Thyroid gland (tissue), 4 donors: Measurements from ENCODE around the gene LAMC3. TPM values are rescaled to one million over a fixed set of nuclear protein-coding genes. Genes with fewer than 3 reads are reported as not detected.

ENCODE experiments used
- DNase-seq, 2 donors: peaks; one replicate each; pipeline ENCODE4 v3.0.0-alpha.2; 2019
- H3K27ac ChIP-seq, 3 donors: fragments of 200-600 bp; sonication (generic); 1 replicate in 2 of 3; 2 replicates in 1 of 3; pipeline ENCODE4 v1.5.1; 2016 to 2019; ENCODE audit warnings: mild to moderate bottlenecking in 1 of 3, moderate library complexity in 1 of 3
- H3K27me3 ChIP-seq: fragments of 200-600 bp; sonication (generic); one replicate; pipeline ENCODE4 v1.5.1; 2019
- H3K36me3 ChIP-seq, 2 donors: fragments of 200-600 bp; sonication (generic); one replicate each; pipeline ENCODE4 v1.5.1; 2016 to 2019
- H3K4me1 ChIP-seq, 2 donors: fragments of 200-600 bp; sonication (generic); one replicate each; pipeline ENCODE4 v1.5.1; 2017 to 2019
- H3K4me3 ChIP-seq, 3 donors: fragments of 200-600 bp; sonication (generic); replicated peaks in 1 of 3; 1 replicate in 2 of 3; 2 replicates in 1 of 3; pipeline ENCODE4 v1.5.1; 2016; ENCODE audit warnings: mild to moderate bottlenecking in 1 of 3
- H3K9me3 ChIP-seq: fragments of 200-600 bp; sonication (generic); one replicate; pipeline ENCODE4 v1.5.1; 2017
- CTCF ChIP-seq, 6 experiments: fragments of 200-600 bp in 3 of 6; fragments of 450-650 bp in 3 of 6; sonication (generic) in 3 of 6; IDR thresholded peaks; one replicate each; pipeline ENCODE4 v1.5.1; 2016 to 2019; ENCODE audit warnings: antibody characterized with exemption in 6 of 6, mild to moderate bottlenecking in 2 of 6, inconsistent platforms in 1 of 6, moderate library complexity in 1 of 6
- POLR2A ChIP-seq, 2 donors: fragments of 450-650 bp; IDR thresholded peaks; one replicate each; pipeline ENCODE4 v1.6.1; 2017; ENCODE audit warnings: antibody characterized with exemption in 2 of 2, mild to moderate bottlenecking in 2 of 2, moderate library complexity in 1 of 2
- WGBS, 2 donors: methylation state at CpG; one replicate each; pipeline ENCODE4 v1.1.5; 2017; 5-methylcytosine and 5-hydroxymethylcytosine counted together
- intact Hi-C: fragments of 100-400 bp; cut with DNase I; formaldehyde crosslinking; loops from one replicate; pipeline ENCODE4 v1.15.1; 2023
- total RNA-seq, 4 donors: library from RNA; depleted of rRNA; stranded (reverse); fragments of >200 nt; gene quantifications; one replicate each; pipeline ENCODE4 v1.2.3, GENCODE V29; 2016

Gene LAMC3
- total RNA-seq, 4 donors from 2014 or later, result 0.81 to 11.1 (median 3.2) TPM

GRCh38 chr9:131024978-131025868, 16.2 kb downstream of the LAMC3 start:
- Histone ChIP-seq H3K4me3 (no peak overlapping the region), H3K27me3 (no peaks in the 10 kb centered on the region), H3K36me3 (no peaks in the 10 kb centered on the region), H3K9me3 (no peaks in the 10 kb centered on the region), H3K27ac (no peak overlapping the region), H3K4me1 (no peaks in the 10 kb centered on the region)
- WGBS, 2 donors, result 86 to 88% methylated on average over 15 of the region's 15 CpGs
- no peak for DNase-seq
- intact Hi-C loops, result no loop called here
- TF ChIP-seq CTCF (IDR thresholded peaks at IDR 0.05), result no peak
- no peak for TF ChIP-seq POLR2A (IDR thresholded peaks at IDR 0.05)

GRCh38 chr9:131025953-131026858, 17.2 kb downstream of the LAMC3 start:
- 92 to 93% methylated on average over 24 to 28 of the region's 40 CpGs for WGBS, 2 donors
- Histone ChIP-seq H3K4me3 (no peak overlapping the region), H3K4me1 (no peaks in the 10 kb centered on the region), H3K27ac (no peak overlapping the region), H3K27me3 (no peaks in the 10 kb centered on the region), H3K36me3 (no peaks in the 10 kb centered on the region), H3K9me3 (no peaks in the 10 kb centered on the region)
- DNase-seq, result no peak
- TF ChIP-seq POLR2A (IDR thresholded peaks at IDR 0.05) (no peak), CTCF (IDR thresholded peaks at IDR 0.05) (no peak)
- intact Hi-C loops, result no loop called here

GRCh38 chr9:131027048-131027871, 18.3 kb downstream of the LAMC3 start:
- WGBS, 2 donors, result 95% methylated on average over 23 of the region's 23 CpGs
- H3K27ac ChIP-seq, result no peak overlapping the region
- TF ChIP-seq CTCF (IDR thresholded peaks at IDR 0.05), result no peak
- TF ChIP-seq POLR2A (IDR thresholded peaks at IDR 0.05), result no peak
- intact Hi-C loops, result no loop called here
- H3K4me3 ChIP-seq, result no peak overlapping the region
- no peaks in the 10 kb centered on the region for H3K27me3 ChIP-seq
- no peaks in the 10 kb centered on the region for H3K4me1 ChIP-seq
- H3K9me3 ChIP-seq, result no peaks in the 10 kb centered on the region
- H3K36me3 ChIP-seq, result no peaks in the 10 kb centered on the region
- DNase-seq, result no peak

- Histone ChIP-seq H3K27me3 (no peaks in the 10 kb centered on the region), H3K4me1 (no peaks in the 10 kb centered on the region), H3K9me3 (no peaks in the 10 kb centered on the region), H3K27ac (no peak overlapping the region), H3K4me3 (no peak overlapping the region), H3K36me3 (no peaks in the 10 kb centered on the region)
- DNase-seq, result no peak
- 81 to 90% methylated on average over 6 to 11 of the region's 11 CpGs for WGBS, 2 donors
- TF ChIP-seq CTCF (IDR thresholded peaks at IDR 0.05) (no peak), POLR2A (IDR thresholded peaks at IDR 0.05) (no peak)
- intact Hi-C loops, result no loop called here
Measured at GRCh38 chr9:131027872-131028179, 18.9 kb downstream of the LAMC3 start.
